ENCODE measurements around the gene PLPP1. TPM values are rescaled to one million over a fixed set of nuclear protein-coding genes. Genes with fewer than 3 reads are reported as not detected.

The PLPP1 gene
- total and polyA plus RNA-seq, 2 of the 8 experiments (the other 6 are each of a cell fraction or from before 2014, with no cell fraction given), result 43.7 to 91.3 TPM

DNA sequence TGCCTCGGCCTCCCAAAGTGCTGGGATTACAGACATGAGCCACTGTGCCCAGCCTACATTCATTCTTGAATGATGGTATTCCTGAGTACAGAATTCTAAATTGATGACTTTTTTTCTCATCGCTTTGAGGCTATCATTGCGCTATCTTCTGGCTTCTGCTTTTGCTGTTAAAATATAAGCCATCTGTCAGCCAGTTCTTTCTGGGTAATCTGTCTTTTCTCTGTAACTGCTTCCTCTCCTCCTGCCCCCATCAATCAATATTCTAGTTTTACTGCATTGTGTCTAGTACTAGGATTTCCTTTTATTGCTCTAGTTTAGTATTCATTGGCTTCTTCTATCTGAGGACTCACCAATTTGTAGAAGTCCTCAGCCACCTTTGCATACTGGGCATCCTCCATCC lies 89.0 kb downstream of the PLPP1 start (continued):
- TF ChIP-seq CTCF (IDR thresholded peaks at IDR 0.05; ENCODE audit: control extremely low read depth in 1 of 3, insufficient read depth in 1 of 3, low read depth in 1 of 3, low read length in 3 of 3), result no peak
- TF ChIP-seq, protein P1, sequence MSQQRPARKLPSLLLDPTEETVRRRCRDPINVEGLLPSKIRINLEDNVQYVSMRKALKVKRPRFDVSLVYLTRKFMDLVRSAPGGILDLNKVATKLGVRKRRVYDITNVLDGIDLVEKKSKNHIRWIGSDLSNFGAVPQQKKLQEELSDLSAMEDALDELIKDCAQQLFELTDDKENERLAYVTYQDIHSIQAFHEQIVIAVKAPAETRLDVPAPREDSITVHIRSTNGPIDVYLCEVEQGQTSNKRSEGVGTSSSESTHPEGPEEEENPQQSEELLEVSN (IDR thresholded peaks at IDR 0.05), result no peak
- TF ChIP-seq KDM5A (IDR thresholded peaks at IDR 0.05; ENCODE audit: low read length), result no peak
- TF ChIP-seq CEBPB (IDR thresholded peaks at IDR 0.05; ENCODE audit: low read depth, low read length), result no peak
- no peak for TF ChIP-seq BRCA1 (IDR thresholded peaks at IDR 0.05; ENCODE audit: low read depth, low read length)
- no peak for TF ChIP-seq SP4 (IDR thresholded peaks at IDR 0.05; ENCODE audit: low read length)

Data from H1 (cell line).